HUES64 (cell line): ENCODE measurements around the gene TSR3.
"Not testable (repeated sequence)": the region's sequence is repeated elsewhere in the genome, so short reads cannot be mapped to it uniquely, and the experiment has no call there.

Experiments
- H3K27ac ChIP-seq: 2 replicates; pipeline ENCODE4 v1.7.0; 2013; ENCODE audit warnings: low read depth, low read length, inconsistent platforms
- H3K27me3 ChIP-seq: 2 replicates; pipeline ENCODE4 v1.6.1; 2013; ENCODE audit warnings: mild to moderate bottlenecking, low read length; ENCODE audit not compliant: insufficient read depth
- H3K36me3 ChIP-seq: 2 replicates; pipeline ENCODE4 v1.6.1; 2013; ENCODE audit warnings: mild to moderate bottlenecking, low read length; ENCODE audit not compliant: insufficient read depth
- H3K4me1 ChIP-seq: 2 replicates; pipeline ENCODE4 v1.6.1; 2013; ENCODE audit warnings: mild to moderate bottlenecking, low read length, moderate library complexity; ENCODE audit not compliant: insufficient read depth
- H3K4me3 ChIP-seq: 2 replicates; pipeline ENCODE4 v1.5.1; 2013; ENCODE audit warnings: mild to moderate bottlenecking, low read length, moderate library complexity
- H3K9ac ChIP-seq: 2 replicates; pipeline ENCODE4 v1.6.1; 2013; ENCODE audit warnings: mild to moderate bottlenecking, low read depth, low read length
- H3K9me3 ChIP-seq: 2 replicates; pipeline ENCODE4 v1.6.1; 2013; ENCODE audit warnings: low read depth, low read length; ENCODE audit not compliant: insufficient read depth
- WGBS: fragments of 150-250, 120-280 bp; methylation state at CpG from one replicate; pipeline ENCODE4 v1.1.7; 2013; ENCODE audit warnings: missing lambda C conversion rate; 5-methylcytosine and 5-hydroxymethylcytosine counted together

The TSR3 gene

GRCh38 chr16:1334739-1335138, 16.9 kb downstream of the TSR3 start:
- no peaks in the 10 kb centered on the region for H3K36me3 ChIP-seq
- peaks cover 57% of the 10 kb centered on the region for H3K27me3 ChIP-seq
- no peaks in the 10 kb centered on the region for H3K9me3 ChIP-seq
- H3K27ac ChIP-seq = no peak overlapping the region
- no peak overlapping the region for H3K9ac ChIP-seq
- 26% methylated on average over 9 of the region's 9 CpGs for WGBS
- peak overlapping the region; percentile 43; the same call in 1 of the 2 replicates for H3K4me3 ChIP-seq
- peaks cover 6% of the 10 kb centered on the region; the same call in 1 of the 2 replicates for H3K4me1 ChIP-seq

DNA sequence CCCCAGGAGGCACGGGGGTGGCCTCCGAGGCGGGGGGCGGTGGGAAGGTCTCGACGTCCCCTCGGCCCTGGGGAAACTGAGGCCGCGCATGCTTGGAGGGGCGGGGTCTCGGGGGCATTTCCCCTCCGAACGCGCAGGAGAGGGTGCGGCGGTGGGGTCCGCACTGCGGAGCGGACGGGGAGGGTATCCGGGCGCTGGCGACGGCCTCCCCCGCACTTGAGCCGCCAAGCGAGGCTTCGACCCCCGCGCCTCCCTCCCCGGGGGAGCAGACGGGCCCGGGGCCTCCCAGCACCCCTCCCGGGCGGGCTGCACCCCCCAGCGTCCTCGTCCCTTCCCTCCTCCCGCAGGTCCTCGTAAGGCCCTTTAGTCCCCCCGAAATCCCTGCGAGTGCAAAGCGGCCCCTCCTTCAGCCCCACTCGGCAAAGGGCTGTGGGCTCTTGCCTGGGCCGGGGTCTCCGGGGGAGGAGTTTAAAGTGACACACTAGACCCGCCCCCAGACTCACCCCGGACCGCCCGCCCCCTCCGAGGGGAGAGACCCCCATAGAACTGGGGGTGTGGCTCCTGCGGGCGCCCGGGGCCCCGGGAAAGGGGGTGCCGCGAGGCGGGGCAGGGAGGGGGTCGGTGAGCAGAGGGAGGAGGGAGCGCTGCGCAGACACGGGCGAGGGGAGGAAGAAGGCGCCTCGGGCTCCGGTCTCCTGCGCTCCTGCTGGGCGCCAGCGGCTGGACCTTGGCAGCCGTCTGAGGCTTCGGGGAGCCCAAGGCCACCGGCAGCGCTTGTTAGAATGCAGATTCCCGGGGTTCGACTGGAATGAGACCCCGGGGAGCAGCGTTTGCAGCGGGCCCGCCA, 17.6 kb downstream of the TSR3 start:
- Histone ChIP-seq H3K36me3 (no peaks in the 10 kb centered on the region), H3K9ac (no peak overlapping the region), H3K27ac (no peak overlapping the region), H3K9me3 (no peaks in the 10 kb centered on the region), H3K27me3 (peaks cover 57% of the 10 kb centered on the region), H3K4me1 (peaks cover 6% of the 10 kb centered on the region; the same call in 1 of the 2 replicates), H3K4me3 (peak overlapping the region; percentile 43)
- 4% methylated on average over 78 of the region's 78 CpGs for WGBS

GRCh38 chr16:1333149-1333812, 18.4 kb downstream of the TSR3 start, which contains the start of gene BAIAP3:
Gene BAIAP3, plus strand, starts transcription at chr16:1333645. Its CDS starts 4,905 bp downstream, at chr16:1338550.
- peak within 1 kb of the TSS; percentile 51 for H3K4me3 ChIP-seq
- peaks cover 6% of the 10 kb centered on the region; the same call in 1 of the 2 replicates for H3K4me1 ChIP-seq
- H3K9me3 ChIP-seq = no peaks in the 10 kb centered on the region
- 7% methylated on average over 83 of the region's 83 CpGs for WGBS
- no peak within 1 kb of the TSS for H3K27ac ChIP-seq
- H3K36me3 ChIP-seq = no peaks in the 10 kb centered on the region
- peaks cover 57% of the 10 kb centered on the region for H3K27me3 ChIP-seq
- peak within 1 kb of the TSS; percentile 69; the same call in 1 of the 2 replicates for H3K9ac ChIP-seq

- Histone ChIP-seq H3K27ac (no peak overlapping the region), H3K36me3 (no peaks in the 10 kb centered on the region), H3K9ac (peak overlapping the region; percentile 69; the same call in 1 of the 2 replicates), H3K4me3 (peak overlapping the region; percentile 51), H3K9me3 (no peaks in the 10 kb centered on the region), H3K27me3 (peaks cover 57% of the 10 kb centered on the region), H3K4me1 (peaks cover 6% of the 10 kb centered on the region; the same call in 1 of the 2 replicates)
- WGBS = 12% methylated on average over 26 of the region's 26 CpGs
These were observed 19.0 kb downstream of the TSR3 start for GRCh38 chr16:1332618-1333148.

- Histone ChIP-seq H3K27ac (peak overlapping the region; percentile 46; the same call in 1 of the 2 replicates), H3K4me3 (peak overlapping the region; percentile 51), H3K27me3 (peaks cover 55% of the 10 kb centered on the region), H3K4me1 (peaks cover 6% of the 10 kb centered on the region; the same call in 1 of the 2 replicates), H3K9ac (peak overlapping the region; percentile 69), H3K9me3 (no peaks in the 10 kb centered on the region), H3K36me3 (no peaks in the 10 kb centered on the region)
- 4% methylated on average over 34 of the region's 34 CpGs for WGBS
These were observed 19.7 kb downstream of the TSR3 start for GRCh38 chr16:1331712-1332617.

DNA sequence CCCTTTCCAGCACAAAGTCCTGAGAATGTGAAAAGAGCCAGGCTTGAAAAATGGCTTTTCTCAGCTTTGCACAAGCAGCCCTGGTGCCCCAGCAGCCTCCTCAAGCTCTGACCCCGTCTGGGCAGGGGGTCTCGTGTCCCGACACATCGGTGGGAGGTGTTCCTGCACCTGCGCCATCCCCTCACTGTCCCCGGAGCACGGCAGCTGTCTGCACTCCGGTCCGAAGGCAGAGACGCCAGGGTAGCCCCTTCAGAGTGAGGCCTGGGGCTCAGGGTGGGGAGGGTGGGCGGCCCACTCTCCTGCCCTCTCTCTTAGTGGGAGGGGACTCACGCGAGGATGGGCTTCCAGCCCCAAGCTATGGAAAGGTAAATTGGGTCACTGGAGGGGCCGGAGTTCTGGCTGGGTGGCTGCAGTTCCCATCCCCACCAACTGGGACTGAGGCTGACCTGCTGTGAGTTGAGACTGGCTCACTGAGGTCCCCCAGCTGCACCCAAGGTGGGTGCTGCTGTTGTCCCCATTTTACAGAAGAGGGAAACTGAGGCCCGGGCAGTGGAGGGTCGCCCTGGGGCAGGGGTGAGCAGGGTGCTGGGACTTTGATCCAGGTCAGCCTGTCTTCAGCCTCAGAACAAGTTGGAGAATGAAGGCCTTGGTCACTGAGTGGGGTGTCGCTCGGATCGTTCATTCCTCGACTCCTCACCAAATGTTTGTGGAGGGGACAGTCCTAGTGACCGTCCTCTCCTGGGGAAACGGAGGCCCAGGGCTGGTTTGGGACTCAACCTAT, 20.6 kb downstream of the TSR3 start:
- peak overlapping the region; percentile 69; the same call in 1 of the 2 replicates for H3K9ac ChIP-seq

DNA sequence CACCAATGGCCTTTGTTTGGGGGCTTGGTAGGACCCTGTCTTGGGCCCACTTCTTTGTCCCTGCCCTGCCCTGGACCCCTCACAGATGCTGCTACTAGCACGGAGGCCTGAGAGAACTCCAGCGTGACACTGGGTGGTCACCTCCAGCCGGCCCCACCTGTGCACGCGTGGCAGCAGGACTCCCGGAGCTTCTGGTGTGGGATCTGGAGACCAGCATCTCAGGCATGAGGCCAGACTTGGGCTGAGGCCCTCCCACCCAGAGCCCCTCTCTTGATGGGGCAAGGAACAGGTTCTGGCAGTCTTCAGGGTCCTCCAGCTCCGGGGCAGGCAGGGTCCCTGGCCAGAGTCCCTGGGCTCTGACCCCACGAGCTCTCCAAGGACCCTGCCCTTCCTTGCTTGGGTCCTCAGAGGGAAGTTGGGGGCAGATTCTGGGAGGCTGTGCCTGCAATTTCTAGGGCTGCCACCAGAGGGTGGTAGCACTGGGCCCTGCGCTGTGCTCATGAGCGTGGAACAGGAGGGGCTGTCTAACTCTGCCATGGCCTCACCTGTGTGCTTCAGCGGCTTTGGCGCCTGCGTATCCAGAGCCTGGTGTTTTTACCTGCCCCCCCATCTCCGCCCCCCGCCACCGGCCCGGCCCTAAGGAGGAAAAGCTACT, 21.3 kb downstream of the TSR3 start:
- Histone ChIP-seq H3K4me3 (no peak overlapping the region), H3K9ac (no peak overlapping the region), H3K27me3 (peaks cover 39% of the 10 kb centered on the region), H3K36me3 (peaks cover under 1% of the 10 kb centered on the region; the same call in 1 of the 2 replicates), H3K9me3 (no peaks in the 10 kb centered on the region), H3K27ac (no peak overlapping the region; the same call in 1 of the 2 replicates), H3K4me1 (peaks cover 6% of the 10 kb centered on the region; the same call in 1 of the 2 replicates)
- 69% methylated on average over 17 of the region's 17 CpGs for WGBS

More for the DNA sequence above, 20.6 kb downstream of the TSR3 start:
- H3K27me3 ChIP-seq = peaks cover 47% of the 10 kb centered on the region
- no peaks in the 10 kb centered on the region for H3K36me3 ChIP-seq
- H3K4me1 ChIP-seq = peaks cover 6% of the 10 kb centered on the region; the same call in 1 of the 2 replicates
- H3K27ac ChIP-seq = peak overlapping the region; percentile 36; the same call in 1 of the 2 replicates
- peak overlapping the region; percentile 51 for H3K4me3 ChIP-seq
- 67% methylated on average over 22 of the region's 22 CpGs for WGBS
- H3K9me3 ChIP-seq = no peaks in the 10 kb centered on the region

- 92% methylated on average over 10 of the region's 10 CpGs for WGBS
These were observed 22.7 kb downstream of the TSR3 start for GRCh38 chr16:1328961-1329360.

DNA sequence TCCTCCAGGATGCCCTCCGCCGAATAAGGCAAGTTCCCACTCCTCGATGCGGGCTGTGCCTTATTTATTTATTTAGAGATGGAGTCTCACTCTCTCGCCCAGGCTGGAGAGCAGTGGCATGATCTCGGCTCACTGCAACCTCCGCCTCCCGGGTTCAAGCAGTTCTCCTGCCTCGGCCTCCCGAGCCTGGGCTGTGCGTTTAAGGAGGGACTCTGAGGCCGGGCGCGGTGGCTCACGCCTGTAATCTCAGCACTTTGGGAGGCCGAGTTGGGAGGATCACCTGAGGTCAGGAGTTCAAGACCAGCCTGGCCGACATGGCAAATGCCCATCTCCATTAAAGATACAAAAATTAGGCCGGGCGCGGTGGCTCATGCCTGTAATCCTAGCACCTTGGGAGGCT, 23.5 kb downstream of the TSR3 start:
- not testable (repeated sequence) for H3K9me3 ChIP-seq, H3K4me3 ChIP-seq, H3K9ac ChIP-seq, H3K27ac ChIP-seq, H3K4me1 ChIP-seq
- WGBS = 93% methylated on average over 20 of the region's 20 CpGs
- Histone ChIP-seq H3K36me3 (peaks cover 23% of the 10 kb centered on the region), H3K27me3 (peaks cover 17% of the 10 kb centered on the region)

More at GRCh38 chr16:1328961-1329360, 22.7 kb downstream of the TSR3 start:
- not testable (repeated sequence) for H3K9me3 ChIP-seq, H3K4me1 ChIP-seq, H3K27ac ChIP-seq, H3K9ac ChIP-seq, H3K4me3 ChIP-seq
- H3K27me3 ChIP-seq = peaks cover 25% of the 10 kb centered on the region
- peaks cover 15% of the 10 kb centered on the region for H3K36me3 ChIP-seq
